CD4-positive, alpha-beta memory T cell (primary cell): Measurements from ENCODE around the gene CDH15. TPM values are rescaled to one million over a fixed set of nuclear protein-coding genes. Genes with fewer than 3 reads are reported as not detected.

ENCODE experiments used
- CTCF ChIA-PET: fragments of 350-600 bp; sonication (Branson Sonifier 250); formaldehyde crosslinking; loops from one replicate; lab custom pipeline; 2021; ENCODE audit warnings: inconsistent platforms; ENCODE audit not compliant: partially characterized antibody; lab: Charles Lee
- POLR2A ChIA-PET: fragments of 350-600 bp; sonication (Branson Sonifier 250); formaldehyde crosslinking; loops from one replicate; lab custom pipeline; 2021; ENCODE audit not compliant: partially characterized antibody; lab: Charles Lee
- DNase-seq, 5 donors: peaks; one replicate each; pipeline versions ENCODE4 v3.0.0 to v3.0.0-alpha.2; 2020 to 2022; ENCODE audit warnings: mixed read lengths in 1 of 5
- H3K27ac ChIP-seq: one replicate; pipeline ENCODE4 v1.7.0; 2013; ENCODE audit warnings: low read depth, low read length
- H3K27me3 ChIP-seq: 2 replicates; pipeline ENCODE4 v1.7.0; 2013; ENCODE audit warnings: mild to moderate bottlenecking, low read length, moderate library complexity; ENCODE audit not compliant: insufficient read depth
- H3K36me3 ChIP-seq: 2 replicates; pipeline ENCODE4 v1.7.0; 2013; ENCODE audit warnings: mild to moderate bottlenecking, low read length, moderate library complexity; ENCODE audit not compliant: insufficient read depth
- H3K4me1 ChIP-seq: 2 replicates; pipeline ENCODE4 v1.7.0; 2013; ENCODE audit warnings: mild to moderate bottlenecking, low read length, moderate library complexity; ENCODE audit not compliant: insufficient read depth
- H3K4me3 ChIP-seq, 2 donors: one replicate each; pipeline ENCODE4 v1.7.0; 2013; ENCODE audit warnings: low read length in 2 of 2, mild to moderate bottlenecking in 1 of 2
- H3K9me3 ChIP-seq, 2 donors: one replicate each; pipeline ENCODE4 v1.7.0; 2013; ENCODE audit warnings: low read length in 2 of 2, control low read depth in 1 of 2; ENCODE audit not compliant: control insufficient read depth in 1 of 2
- H3K27ac Mint-ChIP-seq, 7 donors: one replicate each; pipeline ENCODE4 v1.8.0; 2020 to 2021; ENCODE audit warnings: mixed read lengths in 7 of 7, mild to moderate bottlenecking in 6 of 7, inconsistent platforms in 3 of 7, moderate library complexity in 3 of 7
- H3K27me3 Mint-ChIP-seq, 2 donors: one replicate each; pipeline ENCODE4 v1.8.0; 2020 to 2021; ENCODE audit warnings: mixed read lengths in 2 of 2
- H3K36me3 Mint-ChIP-seq, 2 donors: one replicate each; pipeline ENCODE4 v1.8.0; 2020 to 2021; ENCODE audit warnings: mixed read lengths in 2 of 2, inconsistent platforms in 1 of 2, mild to moderate bottlenecking in 1 of 2
- H3K4me1 Mint-ChIP-seq, 4 donors: one replicate each; pipeline ENCODE4 v1.8.0; 2020 to 2021; ENCODE audit warnings: mixed read lengths in 4 of 4, mild to moderate bottlenecking in 1 of 4
- H3K4me3 Mint-ChIP-seq, 8 donors: one replicate each; pipeline ENCODE4 v1.8.0; 2020 to 2021; ENCODE audit warnings: mixed read lengths in 8 of 8, mild to moderate bottlenecking in 7 of 8, moderate library complexity in 6 of 8, inconsistent platforms in 3 of 8
- H3K9me3 Mint-ChIP-seq, 8 donors: one replicate each; pipeline ENCODE4 v1.8.0; 2020 to 2021; ENCODE audit warnings: mixed read lengths in 8 of 8, mild to moderate bottlenecking in 5 of 8, inconsistent platforms in 3 of 8, moderate library complexity in 1 of 8
- intact Hi-C: fragments of 100-400 bp; cut with micrococcal nuclease; formaldehyde crosslinking; loops from one replicate; pipeline ENCODE4 v1.15.1; 2023
- polyA plus RNA-seq, 2 donors: library from polyadenylated mRNA; unstranded; fragments of 300-500 nt; fragmentation: Illumina TruSeq; gene quantifications; one replicate each; pipeline ENCODE4 v1.2.3, GENCODE V29; 2021
- total RNA-seq, 2 experiments: library from RNA; stranded (reverse); gene quantifications; one replicate each; pipeline ENCODE4 v1.2.3, GENCODE V29; 2021

CDH15 gene
- total and polyA plus RNA-seq, 4 experiments from 2014 or later, result not detected

DNA sequence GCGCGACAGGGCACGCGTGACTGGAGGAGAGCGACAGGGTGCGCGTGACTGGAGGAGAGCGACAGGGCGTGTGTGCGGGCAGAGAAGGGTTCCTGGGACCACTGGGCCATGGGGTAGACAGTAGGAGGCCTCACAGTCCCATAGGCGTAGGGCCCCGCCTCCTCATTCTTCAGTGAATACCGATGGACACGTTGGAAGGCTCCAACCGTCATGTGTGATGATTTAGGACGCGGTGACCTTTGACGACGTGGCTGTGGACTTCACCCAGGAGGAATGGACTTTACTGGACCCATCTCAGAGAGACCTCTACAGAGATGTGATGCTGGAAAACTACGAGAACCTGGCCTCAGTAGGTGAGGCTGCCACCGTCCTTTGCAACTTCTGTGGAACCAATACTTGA, 51.4 kb downstream of the CDH15 start:
- peak overlapping the region in 1 of 8 donors; percentile 42 for H3K4me3 Mint-ChIP-seq
- Histone ChIP-seq H3K4me1 (peaks cover 5% of the 10 kb centered on the region), H3K27ac (no peak overlapping the region), H3K4me3 (no peak overlapping the region), H3K36me3 (peaks cover 42% of the 10 kb centered on the region), H3K9me3 (peaks cover 4 to 9% of the 10 kb centered on the region in 2 donors), H3K27me3 (no peaks in the 10 kb centered on the region)
- no peaks in the 10 kb centered on the region for H3K27me3 Mint-ChIP-seq
- POLR2A ChIA-PET, result no interaction called here
- H3K9me3 Mint-ChIP-seq, result peaks cover 0 to 19% (median 15%) of the 10 kb centered on the region in 8 donors
- H3K36me3 Mint-ChIP-seq, result peaks cover 54 to 56% of the 10 kb centered on the region in 2 donors
- no peak overlapping the region for H3K27ac Mint-ChIP-seq
- no peak for DNase-seq
- H3K4me1 Mint-ChIP-seq, result peaks cover 3 to 19% (median 15%) of the 10 kb centered on the region in 4 donors
- CTCF ChIA-PET, result no interaction called here
- intact Hi-C loops, result no loop called here

DNA sequence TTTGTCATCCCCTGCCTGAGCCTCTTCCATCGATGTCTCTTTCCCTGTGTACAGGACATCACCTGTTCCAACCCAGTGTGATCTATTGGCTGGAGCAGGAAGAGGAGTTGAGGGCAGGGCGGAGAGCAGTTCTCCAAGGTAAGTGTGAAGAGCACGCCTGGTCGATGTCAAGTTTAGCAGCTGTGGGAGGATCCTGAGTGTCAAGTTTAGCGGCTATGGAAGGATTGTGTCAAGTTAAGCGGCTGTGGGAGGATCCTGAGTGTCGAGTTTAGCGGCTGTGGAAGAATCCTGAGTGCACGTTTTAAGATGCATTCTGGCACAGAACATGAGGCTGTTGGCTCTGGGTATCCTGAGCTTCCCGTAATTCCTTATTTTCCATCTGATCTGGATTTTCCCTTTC, 53.1 kb downstream of the CDH15 start:
- ChIA-PET CTCF (no interaction called here), POLR2A (interaction anchor here (0.7 kb wide), 1 partner anchor 45 kb away, joined by 5 read pairs; no protein-coding TSS in a partner anchor)
- Mint-ChIP-seq H3K27me3 (no peaks in the 10 kb centered on the region), H3K27ac (no peak overlapping the region), H3K9me3 (peaks cover 0 to 32% (median 26%) of the 10 kb centered on the region in 8 donors), H3K36me3 (peaks cover 66 to 67% of the 10 kb centered on the region in 2 donors), H3K4me3 (peak overlapping the region in 1 of 8 donors; percentile 46), H3K4me1 (peaks cover 2 to 11% (median 10%) of the 10 kb centered on the region in 4 donors)
- peaks cover 44% of the 10 kb centered on the region for H3K36me3 ChIP-seq
- H3K9me3 ChIP-seq, result peaks cover 8 to 21% of the 10 kb centered on the region in 2 donors
- intact Hi-C loops, result no loop called here
- DNase-seq, result no peak
- no peaks in the 10 kb centered on the region for H3K4me1 ChIP-seq
- H3K27me3 ChIP-seq, result no peaks in the 10 kb centered on the region
- H3K27ac ChIP-seq, result no peak overlapping the region
- H3K4me3 ChIP-seq, result no peak overlapping the region

- Mint-ChIP-seq H3K4me1 (peaks cover 0 to 1% (median 0%) of the 10 kb centered on the region in 4 donors), H3K27me3 (no peaks in the 10 kb centered on the region), H3K9me3 (peaks cover 0 to 32% (median 26%) of the 10 kb centered on the region in 8 donors), H3K36me3 (peaks cover 61 to 62% of the 10 kb centered on the region in 2 donors), H3K4me3 (no peak overlapping the region), H3K27ac (no peak overlapping the region)
- Histone ChIP-seq H3K36me3 (peaks cover 40% of the 10 kb centered on the region), H3K27me3 (no peaks in the 10 kb centered on the region), H3K9me3 (peaks cover 8 to 21% of the 10 kb centered on the region in 2 donors), H3K27ac (no peak overlapping the region), H3K4me1 (no peaks in the 10 kb centered on the region), H3K4me3 (no peak overlapping the region)
- DNase-seq, result no peak
- CTCF ChIA-PET, result interaction anchor here (1.3 kb wide), 1 partner anchor 10 kb away, joined by 6 read pairs; no protein-coding TSS in a partner anchor
- intact Hi-C loops, result no loop called here
- POLR2A ChIA-PET, result interaction anchor here (1.1 kb wide), 1 partner anchor 10 kb away, joined by 3 read pairs; no protein-coding TSS in a partner anchor
Measured at GRCh38 chr16:89230255-89230654, 58.7 kb downstream of the CDH15 start.

DNA sequence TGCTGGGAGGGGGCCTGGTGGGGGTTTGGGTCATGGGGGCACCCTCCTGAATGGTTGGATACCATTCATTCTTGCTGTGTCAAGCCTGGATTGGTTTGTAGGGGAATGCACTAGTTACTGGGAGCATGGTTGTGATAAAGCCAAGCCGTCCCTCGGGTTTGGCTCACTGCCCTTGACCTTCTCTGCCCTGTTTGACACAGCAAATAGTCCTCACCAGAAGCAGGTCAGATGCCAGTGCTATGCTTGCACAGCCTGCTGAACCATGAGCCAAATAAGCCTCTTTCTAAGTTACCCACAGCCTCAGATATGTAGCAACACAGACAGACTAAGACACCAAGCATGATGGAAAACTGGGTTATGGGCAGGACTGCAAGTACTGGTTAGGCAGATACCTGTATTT, 60.6 kb downstream of the CDH15 start:
- intact Hi-C loops, result no loop called here

DNA sequence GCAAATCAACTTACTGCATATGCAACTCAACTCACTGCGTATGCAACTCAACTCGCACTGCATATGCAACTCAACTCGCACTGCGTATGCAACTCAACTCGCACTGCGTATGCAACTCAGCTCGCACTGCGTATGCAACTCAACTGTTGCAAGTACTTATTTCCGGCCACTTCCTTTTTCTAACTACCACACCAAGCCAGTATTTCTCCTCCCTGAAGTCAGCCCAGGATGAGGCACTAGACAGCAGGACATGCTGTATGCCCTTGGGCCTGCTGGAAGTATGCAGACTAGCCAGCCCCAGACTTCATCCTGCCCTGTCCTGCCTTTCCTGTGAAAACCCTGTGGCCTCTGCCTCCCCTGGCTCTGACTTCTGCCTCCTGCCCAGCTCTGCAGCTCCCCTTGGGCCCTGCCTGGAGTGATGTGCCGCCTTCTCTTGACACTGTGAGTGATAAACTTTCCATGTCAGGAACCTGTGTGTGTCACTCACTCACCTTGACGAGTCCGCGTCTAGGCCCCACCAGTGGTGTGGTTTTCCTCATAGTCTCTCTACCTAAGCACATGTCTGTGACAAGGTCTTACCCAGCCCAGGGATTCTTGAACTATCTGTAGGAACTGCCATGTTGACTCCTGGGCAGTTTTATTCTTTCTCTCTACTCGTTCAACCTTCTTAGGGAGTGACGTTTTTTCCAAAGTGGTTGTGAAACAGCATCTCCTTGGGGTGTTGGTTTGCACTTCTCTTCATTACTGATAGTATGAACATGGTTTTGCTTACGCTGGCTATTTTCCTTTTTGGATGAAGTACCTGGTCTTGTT, 62.3 kb downstream of the CDH15 start:
- peaks cover 20% of the 10 kb centered on the region for H3K36me3 ChIP-seq
- Mint-ChIP-seq H3K4me1 (peaks cover 0 to 3% (median 0%) of the 10 kb centered on the region in 4 donors), H3K4me3 (no peak overlapping the region), H3K36me3 (peaks cover 28 to 30% of the 10 kb centered on the region in 2 donors), H3K27ac (peak overlapping the region in 1 of 7 donors; percentile 29), H3K9me3 (peaks cover 0 to 8% (median 3%) of the 10 kb centered on the region in 8 donors), H3K27me3 (no peaks in the 10 kb centered on the region)
- H3K27me3 ChIP-seq, result no peaks in the 10 kb centered on the region
- H3K4me1 ChIP-seq, result no peaks in the 10 kb centered on the region
- no peak overlapping the region for H3K4me3 ChIP-seq
- ChIA-PET CTCF (no interaction called here), POLR2A (no interaction called here)
- no peak overlapping the region for H3K27ac ChIP-seq
- peaks cover 3% of the 10 kb centered on the region in 2 donors for H3K9me3 ChIP-seq
- intact Hi-C loops, result no loop called here
- DNase-seq, result no peak

More for the DNA sequence above, 60.6 kb downstream of the CDH15 start:
- Histone ChIP-seq H3K27ac (no peak overlapping the region), H3K36me3 (peaks cover 30% of the 10 kb centered on the region), H3K9me3 (peaks cover 8 to 20% of the 10 kb centered on the region in 2 donors), H3K27me3 (no peaks in the 10 kb centered on the region), H3K4me3 (no peak overlapping the region), H3K4me1 (no peaks in the 10 kb centered on the region)
- Mint-ChIP-seq H3K4me1 (no peaks in the 10 kb centered on the region), H3K9me3 (peaks cover 0 to 23% (median 15%) of the 10 kb centered on the region in 8 donors), H3K4me3 (no peak overlapping the region), H3K27me3 (no peaks in the 10 kb centered on the region), H3K27ac (no peak overlapping the region), H3K36me3 (peaks cover 44 to 48% of the 10 kb centered on the region in 2 donors)
- DNase-seq, result no peak
- POLR2A ChIA-PET, result no interaction called here
- CTCF ChIA-PET, result no interaction called here

DNA sequence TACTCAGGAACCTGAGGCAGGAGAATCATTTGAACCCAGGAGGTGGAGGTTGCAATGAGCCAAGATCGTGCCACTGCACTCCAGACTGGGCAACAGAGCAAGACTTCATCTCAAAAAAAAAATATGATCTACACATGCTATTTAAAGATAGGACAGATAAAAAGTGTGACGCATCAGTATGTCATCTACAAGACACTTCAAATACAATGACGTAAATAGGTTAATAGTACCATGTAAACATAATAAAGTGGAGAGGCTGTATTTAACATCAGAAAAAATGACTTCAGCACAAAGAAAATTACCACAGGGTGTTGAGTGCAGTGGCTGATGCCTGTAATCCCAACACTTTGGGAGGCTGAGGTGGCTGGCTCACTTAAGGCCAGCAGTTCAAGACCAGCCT, 66.2 kb downstream of the CDH15 start:
- ChIA-PET CTCF (no interaction called here), POLR2A (no interaction called here)
- no peaks in the 10 kb centered on the region for H3K27me3 Mint-ChIP-seq
- intact Hi-C loops, result no loop called here
- DNase-seq, result no peak
- peaks cover 6 to 20% (median 11%) of the 10 kb centered on the region in 4 donors for H3K4me1 Mint-ChIP-seq
- H3K27me3 ChIP-seq, result no peaks in the 10 kb centered on the region
- H3K9me3 Mint-ChIP-seq, result no peaks in the 10 kb centered on the region
- H3K9me3 ChIP-seq, result no peaks in the 10 kb centered on the region
- H3K27ac Mint-ChIP-seq, result peak overlapping the region in 2 of 7 donors; percentile 47 to 65
- H3K4me3 Mint-ChIP-seq, result peak overlapping the region in 1 of 8 donors; percentile 15
- H3K4me3 ChIP-seq, result no peak overlapping the region
- H3K27ac ChIP-seq, result no peak overlapping the region
- peaks cover 11 to 15% of the 10 kb centered on the region in 2 donors for H3K36me3 Mint-ChIP-seq
- H3K36me3 ChIP-seq, result no peaks in the 10 kb centered on the region
- peaks cover 13% of the 10 kb centered on the region for H3K4me1 ChIP-seq
